Pulmonary artery endothelial cell (primary cell): Measurements from ENCODE around the gene TMPRSS2. TPM values are rescaled to one million over a fixed set of nuclear protein-coding genes. Genes with fewer than 3 reads are reported as not detected.

Experiments used
- DNase-seq: peaks from one replicate; pipeline ENCODE4 v3.0.0-alpha.2; 2011; ENCODE audit warnings: low read depth, low spot score
- total RNA-seq: library from RNA; depleted of rRNA; stranded (reverse); fragments of >200 nt; gene quantifications from 2 replicates; pipeline ENCODE4 v1.2.3, GENCODE V29; 2014

TMPRSS2 gene
- total RNA-seq, 1 donor from 2014 or later: not detected

- DNase-seq: no peak
Measured at GRCh38 chr21:41482301-41482700, 25.7 kb downstream of the TMPRSS2 start.

- no peak for DNase-seq
Measured at GRCh38 chr21:41481191-41481590, 26.8 kb downstream of the TMPRSS2 start.

- no peak for DNase-seq
Measured at GRCh38 chr21:41480086-41480690, 27.8 kb downstream of the TMPRSS2 start.

- no peak for DNase-seq
Measured at GRCh38 chr21:41479686-41480085, 28.3 kb downstream of the TMPRSS2 start.

GRCh38 chr21:41478319-41479177 is 29.4 kb downstream of the TMPRSS2 start:
- DNase-seq: no peak

- DNase-seq: no peak
Measured at GRCh38 chr21:41477641-41478318, 30.2 kb downstream of the TMPRSS2 start.

- DNase-seq: no peak
Measured at GRCh38 chr21:41475714-41476420, 32.1 kb downstream of the TMPRSS2 start.

GRCh38 chr21:41472753-41473548 is 35.0 kb downstream of the TMPRSS2 start:
- no peak for DNase-seq

- no peak for DNase-seq
Measured at GRCh38 chr21:41470054-41470453, 37.9 kb downstream of the TMPRSS2 start.

GRCh38 chr21:41466024-41466820 is 41.7 kb downstream of the TMPRSS2 start:
- no peak for DNase-seq

GRCh38 chr21:41465176-41465781 is 42.7 kb downstream of the TMPRSS2 start:
- DNase-seq: no peak

GRCh38 chr21:41460578-41461527 is 47.1 kb downstream of the TMPRSS2 start:
- DNase-seq: peak; percentile 26

GRCh38 chr21:41459884-41460534 is 47.9 kb downstream of the TMPRSS2 start:
- DNase-seq: no peak

- no peak for DNase-seq
Measured at GRCh38 chr21:41458559-41458958, 49.4 kb downstream of the TMPRSS2 start.

GRCh38 chr21:41458121-41458520 is 49.8 kb downstream of the TMPRSS2 start:
- no peak for DNase-seq

GRCh38 chr21:41453761-41454160 is 54.2 kb downstream of the TMPRSS2 start:
- no peak for DNase-seq

- no peak for DNase-seq
Measured at GRCh38 chr21:41453198-41453597, 54.8 kb downstream of the TMPRSS2 start.
